Progenitor cell of endocrine pancreas (in vitro differentiated cells): Measurements from ENCODE around the gene DLST. TPM values are rescaled to one million over a fixed set of nuclear protein-coding genes. Genes with fewer than 3 reads are reported as not detected.

Experiments used
- DNase-seq: peaks from one replicate; pipeline ENCODE4 v3.0.0; 2021; ENCODE audit warnings: low spot score; ENCODE audit not compliant: unreplicated experiment
- H3K27ac Mint-ChIP-seq: 2 replicates; pipeline ENCODE4 v1.8.0; 2021; ENCODE audit warnings: mild to moderate bottlenecking, moderate library complexity, mixed read lengths
- H3K27me3 Mint-ChIP-seq: 2 replicates; pipeline ENCODE4 v1.8.0; 2021; ENCODE audit warnings: mixed read lengths
- H3K36me3 Mint-ChIP-seq: 2 replicates; pipeline ENCODE4 v1.8.0; 2022; ENCODE audit warnings: mixed read lengths; ENCODE audit not compliant: insufficient read depth
- H3K4me1 Mint-ChIP-seq: 2 replicates; pipeline ENCODE4 v1.8.0; 2021; ENCODE audit warnings: low read depth, mixed read lengths
- H3K4me3 Mint-ChIP-seq: 2 replicates; pipeline ENCODE4 v1.8.0; 2021; ENCODE audit warnings: low read depth, mild to moderate bottlenecking, moderate library complexity, mixed read lengths
- H3K9me3 Mint-ChIP-seq: 2 replicates; pipeline ENCODE4 v1.8.0; 2021; ENCODE audit warnings: low read depth, mixed read lengths
- total RNA-seq: library from RNA; stranded (reverse); gene quantifications from 2 replicates; pipeline ENCODE4 v1.2.1, GENCODE V29; 2021
- TF ChIP-seq, protein P1 (sequence below): fragments of 200-600 bp; sonication (generic); IDR thresholded peaks from one replicate; pipeline ENCODE4 v1.5.0; 2021; ENCODE audit warnings: antibody characterized with exemption, mild to moderate bottlenecking; ENCODE audit not compliant: unreplicated experiment

Gene DLST
- total RNA-seq, 1 donor from 2014 or later: 97.8 TPM

DNA sequence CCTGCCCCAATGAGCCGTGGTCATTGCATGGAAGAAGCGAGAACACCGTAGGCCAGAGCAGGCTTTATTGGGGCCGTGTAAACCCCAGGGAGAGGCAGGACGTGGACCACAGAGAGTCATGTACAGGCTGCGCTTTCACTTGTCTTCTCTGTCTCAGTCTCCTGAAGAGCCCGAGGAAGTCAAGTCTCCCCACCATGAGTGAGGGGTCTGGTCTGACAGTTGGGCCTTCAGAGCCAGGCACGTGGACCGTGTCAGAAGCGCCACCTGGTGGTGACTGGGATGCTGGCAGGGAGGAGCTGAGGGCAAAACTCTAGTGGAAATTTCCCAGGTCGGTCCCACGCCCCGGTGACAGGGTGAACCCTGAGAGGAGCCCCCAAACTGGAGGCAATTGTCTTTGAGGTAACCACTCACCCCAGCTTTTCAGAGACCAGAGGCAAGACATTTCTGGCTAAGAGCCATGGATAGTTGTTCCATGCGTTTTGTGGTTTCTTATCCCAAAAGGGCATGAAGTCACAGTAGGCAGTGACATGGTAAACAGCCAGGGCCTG, 24.0 kb downstream of the DLST start:
- peaks cover 7% of the 10 kb centered on the region for H3K36me3 Mint-ChIP-seq
- H3K27ac Mint-ChIP-seq: no peak overlapping the region
- peaks cover 4% of the 10 kb centered on the region for H3K27me3 Mint-ChIP-seq
- TF ChIP-seq, protein P1, sequence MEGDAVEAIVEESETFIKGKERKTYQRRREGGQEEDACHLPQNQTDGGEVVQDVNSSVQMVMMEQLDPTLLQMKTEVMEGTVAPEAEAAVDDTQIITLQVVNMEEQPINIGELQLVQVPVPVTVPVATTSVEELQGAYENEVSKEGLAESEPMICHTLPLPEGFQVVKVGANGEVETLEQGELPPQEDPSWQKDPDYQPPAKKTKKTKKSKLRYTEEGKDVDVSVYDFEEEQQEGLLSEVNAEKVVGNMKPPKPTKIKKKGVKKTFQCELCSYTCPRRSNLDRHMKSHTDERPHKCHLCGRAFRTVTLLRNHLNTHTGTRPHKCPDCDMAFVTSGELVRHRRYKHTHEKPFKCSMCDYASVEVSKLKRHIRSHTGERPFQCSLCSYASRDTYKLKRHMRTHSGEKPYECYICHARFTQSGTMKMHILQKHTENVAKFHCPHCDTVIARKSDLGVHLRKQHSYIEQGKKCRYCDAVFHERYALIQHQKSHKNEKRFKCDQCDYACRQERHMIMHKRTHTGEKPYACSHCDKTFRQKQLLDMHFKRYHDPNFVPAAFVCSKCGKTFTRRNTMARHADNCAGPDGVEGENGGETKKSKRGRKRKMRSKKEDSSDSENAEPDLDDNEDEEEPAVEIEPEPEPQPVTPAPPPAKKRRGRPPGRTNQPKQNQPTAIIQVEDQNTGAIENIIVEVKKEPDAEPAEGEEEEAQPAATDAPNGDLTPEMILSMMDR: peak; percentile 94
- DNase-seq: peak; percentile 72
- no peak overlapping the region for H3K4me3 Mint-ChIP-seq
- H3K9me3 Mint-ChIP-seq: no peaks in the 10 kb centered on the region
- H3K4me1 Mint-ChIP-seq: no peaks in the 10 kb centered on the region

DNA sequence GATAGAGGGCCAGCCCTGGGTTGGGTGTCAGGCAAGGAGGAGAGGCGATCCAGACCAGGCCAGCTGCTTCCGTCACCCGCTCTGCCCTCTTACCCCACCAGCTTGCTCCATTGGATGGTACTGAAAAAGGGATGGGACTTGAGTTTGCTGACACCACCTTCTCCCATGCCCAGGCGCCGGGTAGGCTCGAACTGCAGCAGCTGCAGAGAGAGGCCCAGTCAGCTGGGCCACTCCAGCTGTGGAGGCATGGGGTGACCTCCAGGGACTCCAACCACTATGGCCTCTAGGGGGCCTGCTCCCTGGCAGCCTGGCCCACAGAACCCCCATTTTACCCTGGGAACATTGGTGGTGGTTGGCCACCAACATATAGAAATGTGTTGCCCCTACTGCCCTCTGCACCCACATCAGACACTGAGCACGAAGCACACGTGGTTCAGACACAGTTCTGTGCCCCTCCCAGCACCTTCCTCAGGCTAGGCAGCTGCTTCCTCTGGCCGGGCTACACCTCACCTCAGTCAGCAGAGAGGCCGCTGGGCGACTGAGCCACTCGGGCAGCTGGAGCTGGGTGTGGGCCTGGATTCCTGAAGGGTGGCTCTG, 25.3 kb downstream of the DLST start:
- Mint-ChIP-seq H3K36me3 (peaks cover 4% of the 10 kb centered on the region), H3K4me3 (no peak overlapping the region), H3K27ac (no peak overlapping the region), H3K9me3 (no peaks in the 10 kb centered on the region), H3K4me1 (peaks cover 1% of the 10 kb centered on the region), H3K27me3 (peaks cover 7% of the 10 kb centered on the region)
- TF ChIP-seq, protein P1: peak; percentile 31
- DNase-seq: no peak

DNA sequence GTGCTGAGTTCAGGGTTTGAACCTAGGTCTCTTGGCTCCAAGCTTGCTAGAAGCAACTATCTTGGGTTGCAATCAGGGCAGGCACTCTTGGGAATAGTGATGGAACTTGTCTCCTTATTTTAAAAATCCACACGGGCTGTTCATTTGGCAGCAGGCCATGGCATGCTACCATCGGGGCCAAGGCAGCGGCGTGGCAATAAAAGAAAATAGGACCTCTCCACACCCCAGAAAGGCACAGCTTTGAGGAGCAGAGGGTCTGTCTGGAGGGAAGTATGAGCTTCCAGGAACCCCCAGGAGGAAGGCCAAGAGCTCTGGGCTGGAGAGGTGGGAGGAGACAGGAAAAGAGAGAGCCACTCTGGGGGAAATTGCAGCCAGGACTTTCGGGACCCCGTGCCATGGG, 26.0 kb downstream of the DLST start:
- Mint-ChIP-seq H3K4me3 (no peak overlapping the region), H3K36me3 (peaks cover 1% of the 10 kb centered on the region), H3K4me1 (peaks cover 1% of the 10 kb centered on the region), H3K27ac (no peak overlapping the region), H3K27me3 (peaks cover 9% of the 10 kb centered on the region), H3K9me3 (no peaks in the 10 kb centered on the region)
- TF ChIP-seq, protein P1: no peak
- DNase-seq: no peak

DNA sequence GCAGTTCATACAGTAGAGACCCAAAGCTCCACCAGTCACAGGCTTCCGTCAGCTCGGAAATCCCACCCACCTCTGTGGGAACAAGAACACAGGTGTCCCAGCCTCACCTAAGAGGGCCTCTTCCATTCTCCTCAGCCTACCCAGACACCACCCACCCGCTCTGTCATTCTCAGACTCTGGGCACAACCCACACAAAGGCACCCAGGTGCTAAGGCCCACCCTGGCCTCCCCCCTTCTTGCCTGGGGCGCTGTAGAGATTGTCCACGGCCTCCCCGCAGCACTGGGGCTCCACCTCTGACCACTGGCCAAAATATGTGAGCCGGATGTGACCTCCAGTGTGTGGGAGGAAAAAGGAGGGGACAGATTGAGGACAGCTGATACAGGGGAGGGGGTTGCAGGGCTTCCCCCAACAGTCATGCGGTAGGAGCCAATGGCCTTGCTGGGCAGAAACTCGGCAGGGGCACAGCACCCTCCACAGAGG, 27.2 kb downstream of the DLST start:
- Mint-ChIP-seq H3K4me3 (no peak overlapping the region), H3K27me3 (peaks cover 9% of the 10 kb centered on the region), H3K4me1 (peaks cover 1% of the 10 kb centered on the region), H3K36me3 (no peaks in the 10 kb centered on the region), H3K27ac (peak overlapping the region; percentile 21), H3K9me3 (no peaks in the 10 kb centered on the region)
- DNase-seq: no peak
- TF ChIP-seq, protein P1: no peak

DNA sequence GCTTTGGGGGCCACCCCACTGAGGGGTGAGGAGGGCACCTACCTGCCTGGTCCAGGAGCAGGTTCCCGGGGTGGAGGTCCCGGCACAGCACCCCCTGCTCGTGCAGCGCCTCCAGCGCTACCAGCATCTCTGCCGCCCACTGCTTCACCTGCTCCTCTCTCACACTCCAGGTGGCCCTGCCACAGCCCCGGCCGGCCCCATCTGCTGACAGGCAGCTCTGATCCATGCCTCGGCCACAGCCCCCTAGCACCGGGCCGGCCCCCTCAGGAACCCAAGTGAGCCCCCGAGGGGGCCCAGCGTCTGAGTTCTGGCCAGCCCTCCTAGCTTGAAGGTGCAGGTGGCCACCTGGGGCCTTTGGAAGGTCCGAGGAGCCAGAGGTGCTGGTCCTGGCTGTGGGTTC, 27.8 kb downstream of the DLST start:
- no peaks in the 10 kb centered on the region for H3K9me3 Mint-ChIP-seq
- H3K36me3 Mint-ChIP-seq: no peaks in the 10 kb centered on the region
- peaks cover 3% of the 10 kb centered on the region for H3K4me1 Mint-ChIP-seq
- H3K27me3 Mint-ChIP-seq: peaks cover 14% of the 10 kb centered on the region
- DNase-seq: no peak
- no peak overlapping the region for H3K27ac Mint-ChIP-seq
- TF ChIP-seq, protein P1: no peak
- H3K4me3 Mint-ChIP-seq: no peak overlapping the region
